ENCODE data around the gene HGFAC. TPM values are rescaled to one million over a fixed set of nuclear protein-coding genes. Genes with fewer than 3 reads are reported as not detected.

HGFAC gene
- total and polyA plus RNA-seq, 12 donors, result 0.12 to 0.84 (median 0.51) TPM; not detected in 5

GRCh38 chr4:3446631-3447320, 5.0 kb downstream of the HGFAC start:
- no peak overlapping the region for H3K4me3 ChIP-seq
- no peaks in the 10 kb centered on the region for H3K9me3 ChIP-seq (replicated peaks in 1 of 3)
- H3K36me3 ChIP-seq (replicated peaks in 1 of 2), result no peaks in the 10 kb centered on the region
- no peak overlapping the region for H3K27ac ChIP-seq
- intact Hi-C loops (cut with DNase I), result loop anchor here in 1 of 2 donors (10.0 kb wide), 1 partner anchor 252 kb away; no protein-coding TSS in a partner anchor
- TF ChIP-seq CTCF (IDR thresholded peaks at IDR 0.05), result no peak
- TF ChIP-seq POLR2A (IDR thresholded peaks at IDR 0.05), result no peak
- H3K4me1 ChIP-seq (replicated peaks in 1 of 2), result peaks cover 4 to 8% of the 10 kb centered on the region in 2 donors
- 93 to 98% (median 95%) methylated on average over 7 to 22 of the region's 22 CpGs for WGBS, 4 donors
- DNase-seq, result no peak
- H3K27me3 ChIP-seq, result no peaks in the 10 kb centered on the region

GRCh38 chr4:3447431-3448395, 5.9 kb downstream of the HGFAC start:
- Histone ChIP-seq H3K9me3 (replicated peaks in 1 of 3) (no peaks in the 10 kb centered on the region), H3K27me3 (no peaks in the 10 kb centered on the region), H3K4me1 (replicated peaks in 1 of 2) (peaks cover 6 to 16% of the 10 kb centered on the region in 2 donors), H3K4me3 (no peak overlapping the region), H3K36me3 (replicated peaks in 1 of 2) (no peaks in the 10 kb centered on the region), H3K27ac (no peak overlapping the region)
- intact Hi-C loops (cut with DNase I), result loop anchor here in 1 of 2 donors (10.0 kb wide), 1 partner anchor 253 kb away; no protein-coding TSS in a partner anchor
- DNase-seq, result no peak
- no peak for TF ChIP-seq CTCF (IDR thresholded peaks at IDR 0.05)
- 91 to 100% (median 93%) methylated on average over 4 to 53 of the region's 53 CpGs for WGBS, 4 donors

- Histone ChIP-seq H3K4me1 (replicated peaks in 1 of 2) (peaks cover 6 to 13% of the 10 kb centered on the region in 2 donors), H3K27me3 (no peaks in the 10 kb centered on the region), H3K27ac (no peak overlapping the region), H3K4me3 (no peak overlapping the region), H3K9me3 (replicated peaks in 1 of 3) (no peaks in the 10 kb centered on the region), H3K36me3 (replicated peaks in 1 of 2) (no peaks in the 10 kb centered on the region)
- WGBS, 4 donors, result 90 to 96% (median 96%) methylated on average over 14 to 21 of the region's 21 CpGs
- intact Hi-C loops (cut with DNase I), result loop anchor here in 1 of 2 donors (10.0 kb wide), 1 partner anchor 254 kb away; no protein-coding TSS in a partner anchor
- TF ChIP-seq CTCF (IDR thresholded peaks at IDR 0.05), result no peak
- no peak for TF ChIP-seq POLR2A (IDR thresholded peaks at IDR 0.05)
- no peak for DNase-seq
Measured at GRCh38 chr4:3449047-3449573, 7.3 kb downstream of the HGFAC start.
